Stimulated activated CD8-positive, alpha-beta memory T cell treated with anti-CD3 and anti-CD28 coated beads, Interleukin-2, amount 100 ng/mL, for 1 hour (primary cell): ENCODE measurements around the gene SLC35E4.
"Not testable (repeated sequence)": the region's sequence is repeated elsewhere in the genome, so short reads cannot be mapped to it uniquely, and the experiment has no call there.

Experiments
- DNase-seq, 2 donors: peaks; one replicate each; pipeline ENCODE4 v3.0.0-alpha.2; 2020; ENCODE audit warnings: low read depth in 2 of 2

Gene SLC35E4, protein sequence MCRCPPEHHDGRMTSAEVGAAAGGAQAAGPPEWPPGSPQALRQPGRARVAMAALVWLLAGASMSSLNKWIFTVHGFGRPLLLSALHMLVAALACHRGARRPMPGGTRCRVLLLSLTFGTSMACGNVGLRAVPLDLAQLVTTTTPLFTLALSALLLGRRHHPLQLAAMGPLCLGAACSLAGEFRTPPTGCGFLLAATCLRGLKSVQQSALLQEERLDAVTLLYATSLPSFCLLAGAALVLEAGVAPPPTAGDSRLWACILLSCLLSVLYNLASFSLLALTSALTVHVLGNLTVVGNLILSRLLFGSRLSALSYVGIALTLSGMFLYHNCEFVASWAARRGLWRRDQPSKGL

GRCh38 chr22:30635273-30636225 is at the start of gene SLC35E4:
TSS of gene SLC35E4 (plus strand) at chr22:30635781. CDS start at chr22:30636451, 670 bp downstream.
- peak; percentile 93 to 94 for DNase-seq

DNA sequence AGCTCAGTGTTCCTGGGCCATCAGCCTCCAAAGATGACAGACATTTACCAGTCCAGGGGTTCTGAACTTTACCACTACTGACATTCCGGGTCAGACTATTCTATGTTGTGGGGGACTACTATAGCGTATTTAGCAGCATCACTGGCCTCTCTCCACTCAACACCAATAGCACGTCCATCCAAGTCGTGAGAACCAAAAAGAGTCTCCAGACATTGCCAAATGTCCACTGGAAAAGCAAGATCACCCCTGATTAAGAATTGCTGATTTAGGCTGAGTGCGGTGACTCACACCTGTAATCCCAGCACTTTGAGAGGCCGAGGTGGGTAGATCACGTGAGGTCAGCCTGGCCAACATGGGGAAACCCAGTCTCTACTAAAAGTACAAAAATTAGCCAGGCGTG is 49.2 kb upstream of the SLC35E4 start:
- no peak for DNase-seq

- no peak for DNase-seq
These were observed 44.4 kb upstream of the SLC35E4 start for GRCh38 chr22:30591191-30591587.

- DNase-seq: peak; percentile 85 to 88
These were observed 43.8 kb upstream of the SLC35E4 start, which contains the start of gene PES1 for GRCh38 chr22:30591588-30592359. TSS of gene PES1 (minus strand) at chr22:30591910. CDS start at chr22:30591833, 77 bp downstream.

DNA sequence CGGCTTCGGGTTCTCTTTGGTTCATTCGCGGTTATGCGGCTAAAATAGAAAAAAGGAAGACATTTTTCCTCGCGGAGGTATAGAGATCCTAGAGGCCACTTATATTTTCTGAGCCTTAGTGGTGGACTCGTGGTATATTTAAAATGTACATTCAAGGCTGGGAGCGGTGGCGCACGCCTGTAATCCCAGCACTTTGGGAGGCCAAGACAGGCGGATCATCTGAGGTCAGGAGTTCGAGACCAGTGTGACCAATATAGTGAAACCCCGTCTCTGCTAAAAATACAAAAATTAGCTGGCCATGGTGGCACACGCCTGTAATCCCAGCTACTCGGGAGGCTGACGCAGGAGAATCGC is 43.2 kb upstream of the SLC35E4 start:
- DNase-seq: not testable (repeated sequence)

DNA sequence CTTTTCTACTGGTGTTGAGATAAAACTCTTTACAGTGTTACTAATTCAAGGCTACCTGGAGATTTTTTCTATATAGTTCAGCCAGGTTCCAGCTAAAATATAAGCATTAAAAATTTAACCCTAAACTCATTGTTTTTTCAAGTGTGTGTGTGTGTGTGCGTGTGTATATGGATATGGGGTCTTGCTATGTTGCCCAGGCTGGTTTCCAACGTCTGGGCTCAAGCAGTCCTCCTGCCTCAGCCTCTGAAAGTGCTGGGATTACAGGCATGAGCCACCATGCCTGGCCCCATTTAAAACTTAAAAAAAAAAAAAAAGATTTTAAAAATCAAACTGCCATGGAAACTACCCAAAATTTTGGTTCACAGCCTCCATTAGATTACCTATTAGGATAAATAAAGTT is 39.4 kb upstream of the SLC35E4 start:
- no peak for DNase-seq

DNA sequence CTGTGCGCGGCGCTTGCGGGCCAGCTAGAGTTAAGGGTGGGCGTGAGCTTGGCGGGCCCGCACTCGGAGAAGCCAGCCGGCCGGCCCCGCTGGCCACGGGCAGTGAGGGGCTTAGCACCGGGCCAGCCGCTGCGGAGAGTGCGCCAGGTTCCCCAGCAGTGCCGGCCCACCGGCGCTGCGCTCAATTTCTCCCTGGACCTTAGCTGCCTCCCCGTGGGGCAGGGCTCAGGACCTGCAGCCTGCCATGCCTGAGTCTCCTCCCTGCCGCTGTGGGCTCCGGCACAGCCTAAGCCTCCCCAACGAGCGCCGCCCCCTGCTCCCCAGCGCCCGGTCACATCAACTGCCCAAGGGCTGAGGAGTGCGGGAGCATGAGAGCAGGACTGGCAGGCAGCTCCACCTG is 38.7 kb upstream of the SLC35E4 start:
- no peak for DNase-seq

GRCh38 chr22:30598986-30599385 is 36.6 kb upstream of the SLC35E4 start:
- DNase-seq: no peak

DNA sequence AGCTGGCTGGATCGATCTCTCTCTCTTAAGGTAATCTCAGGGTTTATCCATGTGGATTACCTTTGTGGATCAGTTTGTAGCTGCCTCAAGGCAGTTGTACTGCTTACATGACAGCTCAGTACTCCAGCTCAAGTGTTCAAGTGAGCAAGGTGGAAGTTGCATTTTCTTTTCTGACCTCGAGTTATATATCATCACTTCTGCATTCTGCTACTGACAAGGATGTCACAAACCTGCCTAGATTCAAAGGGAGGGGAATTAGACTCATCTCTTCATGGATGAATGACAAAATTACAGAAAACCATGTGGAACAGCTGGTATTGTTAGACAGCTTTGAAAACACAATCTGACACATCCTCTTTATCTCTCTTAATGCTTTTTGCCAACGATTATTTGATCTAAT is 34.7 kb upstream of the SLC35E4 start:
- DNase-seq: no peak

DNA sequence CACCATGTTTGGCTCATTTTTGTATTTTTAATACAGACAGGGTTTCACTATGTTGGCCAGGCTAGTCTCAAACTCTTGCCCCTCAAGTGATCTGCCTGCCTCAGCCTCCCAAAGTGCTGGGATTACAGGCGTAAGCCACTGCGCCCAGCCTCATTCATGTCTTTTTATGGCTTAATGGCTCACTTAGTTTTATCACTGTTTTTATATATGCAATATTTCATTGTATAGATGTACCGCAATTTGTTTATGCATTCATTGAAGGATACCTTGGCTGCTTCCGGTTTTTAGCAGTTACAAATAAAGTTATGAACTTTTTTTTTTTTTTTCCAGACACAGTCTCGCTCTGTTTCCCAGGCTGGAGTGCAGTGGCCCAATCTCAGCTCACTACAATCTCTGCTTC is 34.1 kb upstream of the SLC35E4 start:
- DNase-seq: no peak

DNA sequence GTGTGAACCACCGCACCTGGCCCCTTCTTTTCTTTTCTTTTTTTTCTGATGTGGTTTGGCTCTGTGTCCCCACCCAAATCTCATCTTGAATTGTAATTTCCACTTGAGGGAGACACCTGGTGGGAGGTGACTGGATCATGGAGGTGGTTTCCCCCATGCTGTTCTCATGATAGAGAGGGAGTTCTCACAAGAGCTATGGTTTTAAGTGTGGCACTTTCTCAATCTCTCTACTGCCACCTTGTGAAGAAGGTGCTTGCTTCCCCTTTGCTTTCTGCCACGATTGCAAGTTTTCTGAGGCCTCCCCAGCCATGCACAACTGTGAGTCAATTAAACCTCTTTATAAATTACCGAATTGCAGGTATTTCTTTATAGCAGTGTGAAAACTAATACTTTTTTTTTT is 33.5 kb upstream of the SLC35E4 start:
- DNase-seq: no peak

GRCh38 chr22:30603801-30604200 is 31.8 kb upstream of the SLC35E4 start:
- DNase-seq: no peak

DNA sequence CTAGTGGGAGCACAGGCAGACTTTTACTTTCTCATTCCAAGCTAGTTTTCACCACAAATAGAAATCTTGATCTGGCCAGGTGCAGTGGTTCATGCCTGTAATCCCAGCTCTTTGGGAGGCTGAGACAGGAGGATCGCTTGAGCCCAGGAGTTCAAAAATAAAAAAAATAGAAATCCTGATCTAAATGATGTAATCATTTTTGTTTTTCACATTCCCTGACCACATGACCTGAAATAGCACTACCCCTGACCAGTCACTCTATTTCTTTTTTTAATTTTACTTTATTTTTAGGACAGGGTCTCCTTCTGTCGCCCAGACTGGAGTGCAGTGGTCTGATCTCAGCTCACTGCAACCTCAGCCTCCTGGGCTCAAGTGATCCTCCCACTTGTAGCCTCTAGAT is 30.9 kb upstream of the SLC35E4 start:
- no peak for DNase-seq

DNA sequence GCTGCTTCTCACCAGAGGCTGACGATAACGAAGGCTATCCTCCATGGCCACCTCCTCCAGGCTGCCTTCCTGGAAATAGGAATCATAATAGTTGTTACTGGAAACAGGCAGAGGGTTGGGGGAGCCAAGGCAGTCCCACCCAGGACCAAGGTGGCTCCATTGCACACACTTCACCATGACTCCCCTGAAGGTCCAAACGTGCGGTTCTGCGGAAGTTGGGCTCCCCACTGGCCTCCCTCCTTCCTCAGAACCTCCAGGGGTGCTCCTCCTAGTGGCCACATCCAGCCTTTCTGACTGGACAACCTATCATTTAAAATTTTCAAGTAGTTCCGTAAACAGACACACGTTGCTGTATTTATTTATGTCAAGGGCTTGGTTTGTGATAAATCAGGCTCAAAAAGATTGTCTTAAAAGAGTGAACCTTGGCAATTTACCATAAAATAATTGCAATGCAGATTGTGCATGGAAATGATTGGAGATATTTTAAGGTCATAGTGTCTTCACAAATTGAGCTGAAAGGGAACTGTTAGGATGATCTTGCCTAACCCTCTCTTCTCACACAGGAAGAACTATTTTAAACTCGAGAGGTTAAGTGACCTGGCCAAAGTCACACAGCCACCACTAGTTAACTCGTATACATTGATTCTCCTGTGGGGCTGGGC is 30.0 kb upstream of the SLC35E4 start:
- DNase-seq: no peak

DNA sequence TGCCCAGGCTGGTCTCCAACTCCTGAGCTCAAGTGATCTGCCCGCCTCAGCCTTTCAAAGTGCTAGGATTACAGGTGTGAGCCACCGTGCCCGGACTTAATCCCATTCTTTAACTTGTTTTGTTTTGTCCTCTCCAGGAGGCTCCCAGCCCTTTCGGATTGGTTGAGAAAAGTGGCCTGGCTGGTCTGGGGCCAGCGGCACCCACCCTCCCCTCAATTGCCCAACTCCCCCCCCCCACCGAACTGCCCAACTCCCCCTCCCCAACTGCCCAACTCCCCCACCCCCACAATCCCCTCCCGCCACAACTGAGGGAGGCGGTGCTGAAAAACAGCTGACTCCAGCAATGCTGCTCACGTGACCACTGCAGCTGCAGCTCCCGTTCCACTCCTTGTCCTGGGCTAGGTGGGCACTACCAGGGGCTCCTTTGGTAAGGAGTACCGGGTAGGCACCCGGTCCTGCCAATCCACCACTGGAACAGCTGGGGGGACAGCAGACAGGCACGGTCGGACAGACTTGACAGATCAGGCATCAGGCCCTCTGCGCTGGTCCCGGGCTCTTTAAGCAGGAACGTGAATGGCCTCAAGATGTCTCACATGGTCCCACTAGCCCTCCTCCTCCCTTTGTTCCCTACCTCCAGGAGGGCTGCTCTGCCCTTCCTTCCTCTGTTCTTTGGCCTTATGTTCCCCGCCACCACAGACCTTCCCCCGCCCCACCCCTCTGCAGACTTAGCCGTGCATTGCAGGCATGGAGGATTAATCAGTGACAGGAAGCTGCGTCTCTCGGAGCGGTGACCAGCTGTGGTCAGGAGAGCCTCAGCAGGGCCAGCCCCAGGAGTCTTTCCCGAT is 28.9 kb upstream of the SLC35E4 start, which contains the start of gene TCN2:
Gene TCN2 (plus strand): TSS at position 720 of the 845 bp plus-strand sequence. CDS start 158 bp downstream, outside the sequence.
- DNase-seq: no peak

- DNase-seq: no peak
These were observed 28.2 kb upstream of the SLC35E4 start for GRCh38 chr22:30607300-30607930.

- DNase-seq: no peak
These were observed 27.6 kb upstream of the SLC35E4 start for GRCh38 chr22:30607939-30608338.

- no peak for DNase-seq
These were observed 26.1 kb upstream of the SLC35E4 start for GRCh38 chr22:30609260-30610185.

GRCh38 chr22:30610299-30610698 is 25.3 kb upstream of the SLC35E4 start:
- DNase-seq: no peak
